Upper lobe of right lung (tissue), 1 donor: ENCODE results near the gene CD163L1. TPM values are rescaled to one million over a fixed set of nuclear protein-coding genes. Genes with fewer than 3 reads are reported as not detected.
A peak's percentile ranks its signal among the peaks of the same experiment; 100 is the strongest.

Experiments
- ATAC-seq: fragments of 200-7000 bp; cut with Tn5 transposase; one replicate; pipeline ENCODE4 v1.9.1; 2020; ENCODE audit warnings: mild to moderate bottlenecking, moderate library complexity
- DNase-seq: peaks from one replicate; pipeline ENCODE4 v3.0.0-alpha.2; 2020
- H3K27ac ChIP-seq: fragments of 200-600 bp; one replicate; pipeline ENCODE4 v1.8.0; 2022
- H3K27me3 ChIP-seq: fragments of 200-600 bp; one replicate; pipeline ENCODE4 v1.8.0; 2022; ENCODE audit warnings: mild to moderate bottlenecking
- H3K36me3 ChIP-seq: fragments of 200-600 bp; one replicate; pipeline ENCODE4 v1.8.0; 2022
- H3K4me1 ChIP-seq: fragments of 200-600 bp; one replicate; pipeline ENCODE4 v1.8.0; 2022
- H3K4me3 ChIP-seq: fragments of 200-600 bp; one replicate; pipeline ENCODE4 v1.8.0; 2022; ENCODE audit warnings: mild to moderate bottlenecking
- H3K9me3 ChIP-seq: fragments of 200-600 bp; one replicate; pipeline ENCODE4 v1.8.0; 2022
- CTCF ChIP-seq: fragments of 200-600 bp; IDR thresholded peaks from one replicate; pipeline ENCODE4 v1.8.0; 2022; ENCODE audit warnings: antibody characterized with exemption
- intact Hi-C: fragments of 100-400 bp; cut with DNase I; formaldehyde crosslinking; loops from one replicate; pipeline ENCODE4 v1.11.0; 2022
- long read RNA-seq: library from polyadenylated mRNA; unstranded; transcript quantifications from one replicate; pipeline ENCODE4 v2.0.0, GENCODE V29; 2021
- total RNA-seq: library from RNA; stranded (reverse); fragmentation: NEBNext Ultra II Directional; extraction: Animal tissue kit (Norgen Biotek cat#: 25700); gene quantifications from one replicate; pipeline ENCODE4 v1.2.1, GENCODE V29; 2021
- donor health status: DM: no; HTN: yes; CAD: no; lungs with severe emphysema.

CD163L1 gene
- total RNA-seq, result 6.1 TPM
- long read RNA-seq, full-length matches to known transcripts, result 2 of 3 reads
- long read RNA-seq, partial matches to known transcripts, result 0 of 3 reads
- long read RNA-seq, other reads (novel, unspliced or antisense), result 1 of 3 reads

- H3K4me3 ChIP-seq, result no peak within 1 kb of the TSS
- H3K4me1 ChIP-seq, result no peaks in the 10 kb centered on the region
- H3K27me3 ChIP-seq, result peaks cover 20% of the 10 kb centered on the region
- H3K9me3 ChIP-seq, result no peaks in the 10 kb centered on the region
- ATAC-seq, result peak; percentile 39
- no peak for TF ChIP-seq CTCF
- no peaks in the 10 kb centered on the region for H3K36me3 ChIP-seq
- intact Hi-C loops, result no loop called here
- no peak within 1 kb of the TSS for H3K27ac ChIP-seq
- DNase-seq, result no peak
These were observed at the start of gene CD163L1 for GRCh38 chr12:7444076-7444475. Gene CD163L1, minus strand, starts transcription at chr12:7444153. Its CDS starts 26 bp downstream, at chr12:7444127.

GRCh38 chr12:7493006-7493405 lies 49.1 kb upstream of the CD163L1 start:
- H3K27me3 ChIP-seq, result no peaks in the 10 kb centered on the region
- no peak for DNase-seq
- peaks cover 4% of the 10 kb centered on the region for H3K36me3 ChIP-seq
- no peak overlapping the region for H3K27ac ChIP-seq
- no peak overlapping the region for H3K4me3 ChIP-seq
- no peak for ATAC-seq
- no peak for TF ChIP-seq CTCF
- intact Hi-C loops, result no loop called here
- no peaks in the 10 kb centered on the region for H3K9me3 ChIP-seq
- no peaks in the 10 kb centered on the region for H3K4me1 ChIP-seq

- Histone ChIP-seq H3K9me3 (no peaks in the 10 kb centered on the region), H3K27me3 (no peaks in the 10 kb centered on the region), H3K36me3 (no peaks in the 10 kb centered on the region), H3K4me3 (no peak overlapping the region), H3K27ac (no peak overlapping the region), H3K4me1 (no peaks in the 10 kb centered on the region)
- no peak for TF ChIP-seq CTCF
- ATAC-seq (no peak), DNase-seq (no peak)
- intact Hi-C loops, result no loop called here
These were observed 42.6 kb upstream of the CD163L1 start for GRCh38 chr12:7486512-7486911.

- no peaks in the 10 kb centered on the region for H3K27me3 ChIP-seq
- no peaks in the 10 kb centered on the region for H3K4me1 ChIP-seq
- TF ChIP-seq CTCF, result no peak
- intact Hi-C loops, result no loop called here
- no peak for ATAC-seq
- no peak overlapping the region for H3K4me3 ChIP-seq
- no peaks in the 10 kb centered on the region for H3K9me3 ChIP-seq
- H3K36me3 ChIP-seq, result no peaks in the 10 kb centered on the region
- DNase-seq, result no peak
- H3K27ac ChIP-seq, result no peak overlapping the region
These were observed 41.1 kb upstream of the CD163L1 start for GRCh38 chr12:7485095-7485494.

- intact Hi-C loops, result no loop called here
- TF ChIP-seq CTCF, result no peak
These were observed 39.4 kb upstream of the CD163L1 start for GRCh38 chr12:7483343-7483742.

GRCh38 chr12:7479771-7480170 lies 35.8 kb upstream of the CD163L1 start:
- no peak for TF ChIP-seq CTCF
- DNase-seq, result no peak
- no peak for ATAC-seq
- Histone ChIP-seq H3K36me3 (no peaks in the 10 kb centered on the region), H3K4me1 (no peaks in the 10 kb centered on the region), H3K27ac (no peak overlapping the region), H3K4me3 (no peak overlapping the region), H3K27me3 (no peaks in the 10 kb centered on the region), H3K9me3 (no peaks in the 10 kb centered on the region)
- intact Hi-C loops, result no loop called here

More at GRCh38 chr12:7483343-7483742, 39.4 kb upstream of the CD163L1 start:
- ATAC-seq (no peak), DNase-seq (no peak)
- Histone ChIP-seq H3K36me3 (no peaks in the 10 kb centered on the region), H3K4me1 (no peaks in the 10 kb centered on the region), H3K27ac (no peak overlapping the region), H3K4me3 (no peak overlapping the region), H3K27me3 (no peaks in the 10 kb centered on the region), H3K9me3 (no peaks in the 10 kb centered on the region)
